Stimulated activated CD8-positive, alpha-beta memory T cell treated with anti-CD3 and anti-CD28 coated beads, Interleukin-7, amount 100 ng/mL, for 24 hours (primary cell): ENCODE measurements around the gene SLC25A47.
"Not testable (repeated sequence)": the region's sequence is repeated elsewhere in the genome, so short reads cannot be mapped to it uniquely, and the experiment has no call there.

Experiments
- DNase-seq: peaks from one replicate; pipeline ENCODE4 v3.0.0-alpha.2; 2020; ENCODE audit warnings: low read depth

SLC25A47 gene

DNA sequence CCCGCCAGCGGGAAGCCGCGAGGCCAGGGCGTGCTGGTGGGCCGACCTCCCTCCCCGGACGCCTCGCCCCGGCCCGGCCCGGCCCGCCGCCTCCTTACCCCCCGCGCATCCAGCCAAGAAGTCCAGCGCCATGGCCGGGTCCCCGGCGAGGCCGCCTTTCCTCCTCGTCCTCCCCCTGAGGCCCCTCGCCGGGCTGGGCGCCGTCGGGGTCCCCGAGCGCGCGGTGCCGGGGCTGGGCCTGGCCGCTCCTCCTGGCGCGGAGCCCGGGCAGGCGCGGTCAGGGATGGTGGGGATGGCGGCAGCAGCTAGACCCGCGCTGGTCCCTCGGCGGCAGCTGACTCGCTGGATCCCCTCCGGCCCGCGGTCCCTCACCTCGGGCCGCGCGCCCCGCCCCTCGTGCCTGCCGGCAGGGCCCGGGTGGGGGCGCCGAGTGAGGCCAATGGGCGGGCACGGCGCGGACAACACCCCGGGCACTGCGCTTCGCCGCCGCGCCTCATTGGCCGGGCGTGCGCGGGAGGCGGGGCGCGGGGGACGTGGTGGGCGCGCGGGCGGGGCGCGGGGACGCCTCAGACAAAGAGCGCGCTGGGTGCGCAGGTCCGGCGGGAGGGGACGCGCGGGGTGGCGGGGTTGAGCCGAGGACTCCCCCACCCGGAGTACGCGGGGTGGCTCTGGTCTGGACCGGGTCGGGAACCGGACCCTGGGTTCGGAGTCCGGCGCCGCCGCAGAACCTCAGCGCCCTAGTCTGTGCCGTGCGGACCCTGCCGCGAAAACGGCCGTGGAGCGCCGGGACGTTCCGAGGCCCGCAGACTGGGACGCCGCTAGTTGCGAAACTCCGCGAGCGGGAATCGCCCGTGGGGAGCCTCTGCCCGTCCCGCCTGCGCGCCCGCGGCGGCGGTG lies 16.8 kb upstream of the SLC25A47 start, which contains the start of gene SLC25A29:
SLC25A29 (minus strand) TSS at position 344 of the 897 bp plus-strand sequence; CDS start at position 132, 212 bp downstream.
- peak; percentile 60 for DNase-seq

DNA sequence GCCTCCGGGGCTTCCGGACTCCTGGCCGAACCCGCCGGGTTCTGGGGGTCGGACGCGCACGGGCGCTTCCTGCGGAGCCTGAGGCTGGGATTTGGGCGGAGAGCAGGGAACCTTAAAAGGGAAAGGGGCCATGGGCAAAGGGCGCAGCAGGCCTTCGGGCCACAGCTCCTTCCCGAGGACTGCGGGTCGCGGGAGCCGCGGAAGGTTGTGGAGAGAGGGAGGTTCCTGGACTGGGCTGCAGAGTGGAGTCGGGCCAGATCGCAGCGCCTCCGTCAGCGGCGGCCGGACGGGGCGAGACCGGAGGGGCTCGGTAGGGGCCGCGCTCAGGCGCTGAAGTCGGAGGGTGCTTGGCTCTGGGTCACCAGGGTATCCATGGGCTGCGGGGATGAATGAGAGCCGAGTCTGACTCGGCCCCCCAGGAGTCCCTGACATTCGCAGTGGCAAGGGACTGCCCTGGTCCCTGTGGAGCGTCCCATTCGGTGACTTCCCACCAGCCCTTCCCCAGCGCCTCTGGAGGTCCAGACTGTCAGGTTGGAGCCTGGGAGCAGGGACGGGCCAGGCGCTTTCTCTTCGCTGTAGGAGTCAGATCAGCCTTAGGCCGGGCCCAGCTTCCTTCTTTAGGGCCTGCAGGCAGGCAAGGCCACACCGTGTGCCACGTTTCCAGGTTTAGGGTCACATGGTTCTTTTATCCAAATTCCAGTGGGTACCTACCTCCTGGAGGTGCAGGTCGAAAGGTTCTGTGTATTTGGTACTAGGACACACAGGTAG lies 16.0 kb upstream of the SLC25A47 start:
- no peak for DNase-seq

DNA sequence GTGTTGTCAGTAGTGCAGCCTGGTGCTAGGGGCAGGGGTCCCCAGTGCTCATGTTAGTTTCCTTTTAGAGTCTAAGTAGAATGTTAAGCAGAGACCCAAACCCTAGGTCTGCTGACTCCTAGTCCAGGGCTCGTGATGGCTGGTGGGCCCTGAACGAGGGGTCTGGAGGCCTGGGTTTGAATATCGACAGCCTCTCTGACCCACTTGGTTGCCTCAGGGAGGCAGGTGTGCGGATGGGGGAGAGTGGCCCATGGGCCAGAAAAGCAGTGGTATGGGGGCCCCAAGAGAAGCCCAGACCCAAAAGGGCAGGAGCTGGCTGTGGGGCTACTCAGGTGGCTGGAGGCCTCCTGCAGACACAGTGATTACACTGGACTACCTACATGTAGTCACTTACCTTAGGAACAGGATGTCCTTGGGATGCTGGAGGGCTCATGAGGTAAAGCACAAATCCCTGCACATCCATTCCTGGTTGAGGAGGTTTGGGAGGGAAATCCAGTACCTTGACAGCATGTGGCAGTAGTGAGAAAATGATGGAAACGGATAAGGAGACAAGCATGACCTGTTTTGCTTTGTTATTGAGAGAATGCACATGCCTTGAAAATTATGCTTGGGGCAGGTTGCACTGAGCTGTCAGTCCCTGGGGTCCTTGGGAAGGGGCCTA lies 15.2 kb upstream of the SLC25A47 start:
- DNase-seq: no peak

DNA sequence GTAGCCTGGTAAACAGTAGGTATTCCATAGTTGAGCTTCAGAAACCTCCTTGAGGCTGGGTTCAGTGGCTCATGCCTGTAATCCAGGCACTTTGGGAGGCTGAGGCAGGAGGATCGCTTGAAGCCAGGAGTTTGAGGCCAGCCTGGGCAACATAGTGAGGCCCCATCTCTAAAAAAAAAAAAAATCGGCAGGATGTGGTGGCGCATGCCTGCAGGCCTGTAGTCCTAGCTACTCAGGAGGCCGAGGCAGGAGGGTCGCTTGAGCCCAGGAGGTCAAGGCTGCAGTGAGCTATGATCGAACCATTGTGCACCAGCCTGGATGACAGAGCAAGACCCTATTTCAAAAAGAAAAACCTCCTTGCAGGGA lies 14.7 kb upstream of the SLC25A47 start:
- DNase-seq: not testable (repeated sequence)

DNA sequence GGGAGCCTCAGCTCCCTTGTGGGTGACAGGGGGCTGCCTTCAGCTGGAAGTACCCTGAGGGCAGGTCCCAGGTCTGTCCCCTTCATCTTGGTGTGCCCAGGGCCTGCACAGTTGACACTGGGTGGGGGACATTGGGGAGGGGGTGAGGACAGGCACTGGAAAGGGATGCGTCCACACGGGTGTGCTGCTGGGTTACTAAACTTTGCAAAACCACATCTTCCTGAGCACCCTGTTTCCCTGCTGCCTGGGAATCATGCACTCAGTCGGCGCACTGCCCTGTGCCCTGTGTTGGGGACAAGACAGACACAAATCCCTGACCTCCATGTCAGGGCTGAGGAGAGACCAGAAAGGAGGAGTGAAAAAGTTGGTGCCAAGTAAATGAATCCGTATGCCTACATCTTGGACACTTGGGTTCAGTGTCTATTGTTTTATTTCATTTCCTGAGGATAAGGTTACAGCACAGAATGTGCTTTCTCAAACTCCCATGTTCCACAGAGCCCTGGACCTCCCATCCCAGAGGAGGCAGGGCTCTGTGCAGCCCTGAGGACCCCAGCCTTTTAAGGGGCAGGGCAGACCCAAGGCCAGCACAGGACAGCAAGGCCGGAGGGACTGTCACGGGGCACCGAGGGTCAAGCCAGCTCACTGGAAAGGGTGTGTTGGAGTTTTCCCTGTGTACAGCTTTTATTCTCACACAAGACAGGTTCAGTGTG lies 14.0 kb upstream of the SLC25A47 start:
- no peak for DNase-seq

DNA sequence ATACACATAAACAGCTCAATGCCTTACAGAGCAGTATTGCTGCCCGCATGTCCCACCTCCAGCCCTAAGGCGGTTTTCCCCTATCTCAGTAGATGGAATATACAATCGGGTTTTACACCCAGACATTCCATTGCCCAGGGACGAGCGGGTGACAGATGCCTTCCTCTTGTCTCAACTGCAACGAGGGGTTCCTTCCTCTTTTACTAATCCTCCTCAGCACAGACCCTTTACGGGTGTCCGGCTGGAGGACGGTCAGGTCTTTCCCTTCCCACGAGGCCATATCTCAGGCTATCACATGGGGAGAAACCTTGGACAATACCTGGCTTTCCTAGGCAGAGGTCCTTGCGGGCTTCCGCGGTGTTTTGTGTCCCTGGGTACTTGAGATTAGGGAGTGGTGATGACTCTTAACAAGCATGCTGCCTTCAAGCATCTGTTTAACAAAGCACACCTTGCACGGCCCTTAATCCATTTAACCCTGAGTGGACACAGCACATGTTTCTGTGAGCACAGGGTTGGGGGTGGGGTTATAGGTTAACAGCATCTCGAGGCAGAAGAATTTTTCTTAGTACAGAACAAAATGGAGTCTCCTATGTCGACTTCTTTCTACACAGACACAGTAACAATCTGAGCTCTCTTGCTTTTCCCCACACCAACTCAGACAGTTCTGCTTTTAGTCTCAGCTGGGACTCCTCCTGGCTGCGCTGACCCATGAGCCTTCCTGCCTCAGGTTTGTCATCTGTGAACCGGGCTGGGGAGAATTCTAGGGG lies 10.8 kb upstream of the SLC25A47 start:
- not testable (repeated sequence) for DNase-seq

DNA sequence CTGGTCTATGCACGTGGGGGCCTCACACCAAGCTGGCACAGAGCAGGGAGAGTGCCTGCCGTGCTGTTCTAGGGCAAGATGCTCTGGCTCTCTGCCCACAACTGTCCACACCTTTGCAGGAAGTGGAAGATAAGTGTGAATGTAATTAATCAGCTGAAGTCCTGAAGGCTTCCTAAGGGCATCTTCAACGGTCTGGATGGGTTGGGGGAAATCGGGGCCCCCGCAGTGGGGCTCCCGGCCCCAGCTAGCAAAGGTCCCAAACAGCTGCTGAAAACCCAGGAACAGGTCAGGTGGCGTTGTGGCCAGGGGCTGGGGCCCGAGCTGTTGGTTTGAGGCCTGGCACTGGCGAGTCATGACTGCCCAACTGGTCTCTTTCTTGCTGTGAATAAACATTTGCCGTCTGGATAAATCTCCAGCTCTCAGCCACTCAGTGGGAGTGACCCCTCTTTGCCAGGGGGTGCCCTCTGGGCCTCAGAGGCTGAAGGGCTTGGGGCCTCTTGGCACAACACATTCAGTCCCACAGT lies 10.2 kb upstream of the SLC25A47 start:
- no peak for DNase-seq

DNA sequence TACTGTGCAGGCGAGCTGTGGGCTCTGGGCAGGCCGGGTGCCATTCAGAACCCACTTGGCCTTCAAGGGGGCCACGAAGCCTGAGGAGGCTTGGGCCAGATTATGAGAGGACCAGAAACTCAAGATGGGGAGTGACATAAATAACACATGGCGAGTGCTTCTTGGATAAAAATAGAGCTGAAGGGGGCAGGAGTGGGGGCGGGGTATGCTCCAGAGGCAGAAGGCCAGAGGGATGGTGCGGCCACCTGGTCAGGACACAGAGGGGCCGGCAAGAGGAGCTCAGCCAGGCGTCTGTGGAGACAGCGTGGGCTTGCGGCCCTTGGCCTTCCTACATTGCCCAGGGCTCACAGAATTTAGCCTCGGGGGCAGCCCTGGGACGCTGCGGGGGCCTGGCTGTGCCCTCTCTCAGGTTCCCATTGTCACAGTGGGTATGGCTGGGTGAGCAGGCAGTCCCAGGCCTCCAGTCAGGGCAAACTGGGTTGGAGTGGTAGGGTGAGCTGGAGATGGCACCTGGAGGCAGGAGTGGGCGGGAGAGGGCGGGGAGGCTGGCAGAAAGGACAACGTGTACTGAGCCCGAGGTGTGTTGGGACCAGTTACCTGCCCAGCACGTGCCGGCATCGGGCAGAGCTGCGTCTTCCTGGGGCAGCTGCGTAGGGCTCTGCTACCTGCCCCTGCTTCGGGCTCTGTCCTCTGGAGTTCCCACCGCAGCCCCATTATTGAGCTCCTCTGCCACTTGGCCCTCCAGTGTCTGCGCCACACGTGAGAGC lies 9.5 kb upstream of the SLC25A47 start:
- DNase-seq: no peak

DNA sequence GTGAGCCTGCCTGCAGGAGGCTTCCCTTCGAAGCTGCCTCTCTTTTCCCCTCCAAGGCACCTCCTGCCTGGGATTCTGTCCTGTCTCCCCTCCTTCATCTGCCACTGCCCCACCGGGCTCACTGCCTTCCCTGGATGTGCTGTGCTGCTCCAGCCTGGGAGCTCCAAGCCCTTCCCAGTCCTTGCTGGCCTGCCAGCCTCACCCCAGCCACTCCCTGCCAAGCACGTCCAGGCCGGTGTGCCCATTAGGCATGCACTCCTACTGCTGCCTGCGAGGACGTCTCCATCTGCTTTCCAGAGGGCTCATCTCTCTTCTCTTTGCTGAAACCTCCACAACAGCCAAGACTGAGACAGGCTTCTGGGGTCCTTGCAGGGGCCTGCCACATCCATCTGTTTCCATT lies 8.4 kb upstream of the SLC25A47 start:
- DNase-seq: no peak

DNA sequence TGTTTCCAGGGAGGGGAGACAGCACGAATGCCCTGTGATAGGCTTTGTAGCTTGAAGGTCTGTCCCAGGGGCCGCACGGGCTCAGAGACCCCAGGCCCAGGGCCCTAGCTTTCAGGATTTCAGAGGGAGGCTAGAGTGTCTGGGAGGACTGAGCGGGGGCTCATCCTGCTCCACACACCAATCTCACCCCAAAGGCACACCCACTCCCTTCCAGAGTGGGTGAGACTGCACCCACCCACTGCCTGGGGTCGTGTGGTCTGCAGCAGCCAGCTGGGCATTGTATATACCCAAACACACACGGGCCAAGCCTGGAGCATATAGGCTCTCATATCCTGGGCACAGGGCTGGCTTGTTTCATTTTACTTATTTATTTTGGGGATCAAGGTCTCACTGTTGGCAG lies 5.8 kb upstream of the SLC25A47 start:
- no peak for DNase-seq

DNA sequence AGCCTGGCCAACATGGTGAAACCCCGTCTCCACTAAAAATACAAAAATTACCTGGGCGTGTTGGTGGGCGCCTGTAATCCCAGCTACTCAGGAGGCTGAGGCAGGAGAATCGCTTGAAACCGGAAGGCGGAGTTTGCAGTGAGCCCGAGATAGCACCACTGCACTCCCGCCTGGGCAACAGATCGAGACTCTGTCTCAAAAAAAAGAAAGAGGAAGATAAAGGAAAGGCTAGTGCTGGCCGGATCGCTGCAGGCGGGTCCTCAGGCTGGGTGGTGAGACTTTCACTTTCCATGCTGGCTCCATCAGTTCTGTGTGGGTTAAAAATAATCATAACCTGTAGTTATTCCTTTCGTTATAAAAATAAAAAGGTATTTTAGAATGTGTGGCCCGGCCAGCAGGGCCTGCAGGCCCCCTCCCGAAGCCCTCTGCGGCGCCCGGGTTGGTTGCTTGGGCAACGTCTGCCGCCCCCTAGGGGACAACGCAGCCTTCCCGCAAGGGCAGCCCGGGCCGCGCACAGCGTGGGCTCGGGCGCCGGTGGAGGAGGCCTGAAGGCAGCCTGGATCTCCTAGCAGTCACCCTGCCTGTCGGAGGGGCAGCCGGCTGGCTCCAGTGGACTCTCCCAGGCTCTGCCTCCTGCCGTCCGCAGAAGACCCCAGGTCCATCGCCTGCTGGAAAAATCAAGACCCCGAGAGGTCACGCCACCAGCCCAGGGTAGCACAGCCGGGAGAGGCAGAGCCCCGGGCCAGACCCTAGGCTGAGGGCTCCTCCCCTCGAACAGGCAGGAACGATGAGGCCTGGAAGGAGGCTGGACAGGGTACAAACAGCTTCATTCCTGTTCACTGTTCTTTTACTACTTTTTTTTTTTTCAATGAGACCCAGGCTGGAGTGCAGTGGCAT lies 5.0 kb upstream of the SLC25A47 start:
- DNase-seq: peak; percentile 54

DNA sequence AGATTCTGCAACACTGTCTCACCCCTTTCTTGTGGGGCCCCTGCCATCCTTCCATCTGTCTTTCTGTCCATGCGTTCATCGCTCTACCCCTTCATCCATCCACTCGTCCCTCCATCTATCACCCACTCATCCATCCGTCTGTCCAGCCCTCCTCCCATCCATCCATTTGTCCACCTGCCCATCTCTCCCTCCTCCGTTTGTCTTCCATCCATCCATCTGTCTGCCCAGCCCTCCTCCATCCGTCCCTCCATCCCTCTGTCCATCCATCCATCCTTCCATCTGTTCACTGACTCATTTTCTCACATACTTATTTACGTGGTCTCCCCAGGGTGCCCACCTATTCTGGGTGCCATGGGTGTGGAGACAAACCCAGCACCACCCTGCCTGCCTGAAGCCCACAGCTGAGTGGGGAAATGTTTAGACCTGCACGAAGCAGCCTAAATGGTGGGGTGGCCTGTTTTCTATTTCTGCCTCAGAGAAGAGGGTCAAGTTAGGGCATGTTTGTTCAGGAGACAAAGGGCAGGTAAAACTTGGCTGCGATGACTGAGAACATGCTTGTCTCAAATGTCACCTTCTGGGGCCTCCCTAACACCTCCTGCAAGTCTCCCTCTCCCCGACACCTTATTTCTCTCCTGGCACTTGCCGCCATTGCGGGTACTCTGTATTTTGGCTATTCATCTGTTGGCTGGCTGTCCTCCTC lies 2.8 kb upstream of the SLC25A47 start:
- DNase-seq: no peak

DNA sequence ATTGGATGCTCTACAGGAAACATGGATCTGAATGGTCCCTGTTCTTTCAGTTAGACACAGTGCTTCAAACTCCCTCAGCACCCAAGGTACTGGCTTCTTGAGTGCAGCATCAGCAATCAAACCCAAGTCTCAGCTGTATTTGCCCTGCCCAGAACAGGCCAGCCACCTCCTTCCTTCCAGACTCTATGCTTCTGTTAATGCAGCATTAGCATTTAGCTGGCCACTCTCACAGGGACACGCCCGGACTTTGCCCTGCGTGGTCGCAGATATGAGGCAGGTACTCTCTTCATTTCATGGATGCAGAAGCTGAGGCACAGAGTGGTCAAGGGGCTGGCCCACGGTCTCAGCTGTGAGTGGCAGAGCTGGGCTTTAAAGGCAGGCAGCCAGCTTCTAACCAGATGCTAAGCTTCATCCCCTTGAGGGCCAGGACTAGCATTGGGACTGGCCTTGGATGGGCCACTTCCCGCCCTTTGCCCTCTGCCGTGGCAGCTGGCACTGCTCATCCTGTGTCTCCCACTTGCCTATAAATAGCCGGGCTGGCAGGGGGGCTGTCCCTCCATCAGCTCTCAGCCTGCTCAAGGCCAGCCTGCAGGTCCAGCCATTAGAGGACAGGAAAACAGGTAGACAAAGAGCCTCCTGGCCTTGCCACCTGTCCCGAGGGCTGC lies 1.5 kb upstream of the SLC25A47 start:
- no peak for DNase-seq

DNA sequence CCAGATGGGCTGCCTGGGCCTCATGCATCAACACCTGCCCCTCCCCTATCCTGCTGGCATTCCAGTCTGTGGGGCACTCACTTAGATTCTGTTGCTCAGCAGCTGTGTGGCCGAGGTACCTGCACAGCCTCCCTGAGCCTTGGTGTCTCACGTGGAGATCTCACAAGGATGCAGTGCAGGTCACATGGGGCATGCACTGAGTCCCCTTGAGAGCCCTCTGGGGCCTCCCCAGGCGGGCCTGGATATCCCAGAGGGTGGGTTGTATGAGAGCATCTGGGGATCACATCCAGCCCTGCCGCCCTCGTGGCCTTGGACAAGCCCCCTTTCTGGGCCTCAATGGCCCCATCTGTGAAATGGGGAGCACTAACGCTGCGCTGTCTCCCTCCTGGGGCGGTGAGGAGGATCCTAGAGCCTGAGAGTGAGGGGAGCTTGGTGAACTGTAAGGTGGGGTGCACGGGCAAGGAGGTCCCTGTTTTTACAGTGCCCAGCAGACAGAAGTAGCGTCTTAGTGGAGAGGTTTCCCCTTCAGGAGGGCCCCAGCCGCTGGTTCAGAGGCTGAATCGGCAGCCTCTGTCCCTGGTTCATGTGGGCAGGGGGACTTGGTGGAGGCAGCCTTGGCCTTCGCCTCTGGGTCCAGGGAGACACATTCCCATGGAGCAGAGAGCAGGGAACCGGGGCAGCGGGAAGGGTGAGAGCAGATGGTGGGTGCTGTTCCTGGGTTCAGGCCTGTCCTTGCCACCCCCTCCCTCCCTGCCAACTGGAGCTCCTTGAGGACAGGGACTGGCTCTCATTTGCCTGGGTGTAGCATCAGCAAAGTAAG lies 791 bp upstream of the SLC25A47 start:
- no peak for DNase-seq

DNA sequence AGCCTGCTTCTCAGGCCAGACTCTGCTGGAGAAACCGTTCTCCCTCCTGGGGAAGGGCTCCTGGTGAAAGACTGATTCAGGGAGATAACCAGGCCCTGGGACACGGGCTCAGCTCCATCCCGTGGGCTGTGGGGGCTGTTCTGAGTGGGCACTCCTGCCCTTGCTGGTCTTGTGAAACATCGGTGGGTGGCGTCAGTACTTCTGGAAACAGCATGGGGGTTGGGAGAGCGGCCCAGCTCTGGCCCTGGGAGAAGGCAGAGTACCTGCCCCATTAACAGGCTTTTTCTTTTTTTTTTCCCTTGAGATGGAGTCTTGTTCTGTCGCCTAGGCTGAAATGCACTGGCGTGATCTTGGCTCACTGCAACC lies 786 bp downstream of the SLC25A47 start:
- DNase-seq: no peak

DNA sequence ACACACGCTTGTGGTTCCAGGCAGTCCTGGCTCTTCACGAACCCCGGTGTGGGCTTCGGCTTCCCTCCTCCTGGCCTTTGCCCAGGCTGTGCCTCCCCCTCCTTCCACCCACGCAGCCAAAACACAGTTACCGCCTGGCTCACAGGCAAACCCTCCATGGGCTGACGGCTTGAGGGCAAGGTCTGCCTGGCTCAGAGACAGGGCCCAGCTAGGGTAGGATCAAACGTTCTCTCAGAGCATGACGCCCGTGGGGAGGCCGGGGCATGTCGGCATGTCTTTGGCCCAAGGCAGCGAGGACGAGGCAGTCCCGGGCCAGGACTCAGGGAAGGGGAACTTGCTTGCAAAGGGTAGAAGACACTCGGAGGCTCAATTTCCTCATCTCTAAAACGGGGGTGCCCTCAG lies 2.1 kb downstream of the SLC25A47 start:
- DNase-seq: no peak

DNA sequence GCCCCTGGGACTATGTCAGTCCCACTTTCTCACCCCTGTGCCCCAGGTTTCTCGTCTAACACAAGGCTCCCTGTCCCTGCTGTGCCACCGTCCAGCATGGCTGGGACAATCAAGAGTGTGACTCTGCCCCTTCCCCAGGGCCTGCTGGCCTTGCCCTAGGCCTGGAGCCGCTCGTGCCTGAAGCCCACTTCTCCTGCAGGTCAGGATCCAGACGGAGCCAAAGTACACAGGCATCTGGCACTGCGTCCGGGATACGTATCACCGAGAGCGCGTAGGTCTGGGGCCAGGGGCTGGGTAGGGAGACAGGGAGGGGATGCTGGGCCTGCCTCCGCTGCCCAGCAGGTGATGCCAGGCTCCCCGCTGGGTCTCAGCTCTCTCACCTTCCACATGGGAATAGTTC lies 2.8 kb downstream of the SLC25A47 start:
- DNase-seq: no peak
